GM21423 (cell line): Measurements from ENCODE around the gene GABRB3.

Source experiments
- ATAC-seq: cut with Tn5 transposase; IDR thresholded peaks from one replicate; pipeline ENCODE4 v1.9.1; 2021; ENCODE audit warnings: mild to moderate bottlenecking, moderate library complexity; ENCODE audit not compliant: unreplicated experiment

The GABRB3 gene

DNA sequence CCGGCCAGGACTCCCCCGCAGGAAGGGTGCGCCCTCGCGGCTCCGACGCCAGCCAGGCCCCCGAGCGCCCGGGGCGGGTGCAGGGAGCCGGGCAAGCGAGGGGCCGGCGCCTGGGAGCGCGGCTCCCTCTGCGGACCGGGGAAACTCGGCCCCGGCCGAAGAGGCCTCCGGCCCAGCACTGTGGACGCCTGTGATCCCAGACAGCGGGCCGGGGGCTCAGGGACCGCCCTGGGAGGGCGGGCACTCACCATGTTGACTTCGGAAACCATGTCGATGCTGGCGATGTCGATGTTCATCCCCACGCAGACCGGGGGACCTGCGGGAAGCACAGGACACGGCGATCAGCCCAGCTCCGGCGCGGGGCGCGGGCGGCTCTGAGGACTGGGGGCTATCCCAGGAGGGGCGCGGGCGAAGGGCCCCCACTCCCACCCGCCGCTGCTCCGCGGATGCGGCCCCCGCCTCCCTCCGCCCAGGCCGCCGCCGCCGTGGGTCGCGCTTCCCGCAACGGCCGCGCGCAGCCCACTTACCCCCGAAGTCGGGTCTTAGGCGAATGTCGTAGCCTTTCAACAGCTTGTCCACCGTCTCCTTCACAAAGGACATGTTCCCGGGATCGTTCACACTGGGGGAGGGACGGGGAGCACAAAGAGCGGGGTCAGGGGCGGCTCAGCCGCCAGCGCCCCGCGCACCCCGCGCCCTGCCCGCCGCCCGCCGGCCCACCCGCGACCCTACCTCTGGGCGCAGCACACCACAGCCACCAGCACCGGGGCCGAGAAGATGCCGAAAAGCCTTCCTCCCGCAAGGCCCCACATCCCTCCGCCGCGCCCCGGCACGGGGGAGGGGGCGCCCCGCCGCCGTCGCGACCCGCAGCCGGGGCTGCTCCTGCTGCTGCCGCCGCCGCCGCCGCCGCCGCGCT lies at the start of gene GABRB3:
Gene GABRB3 (minus strand): TSS at position 913 of the 913 bp plus-strand sequence.
- no peak for ATAC-seq

DNA sequence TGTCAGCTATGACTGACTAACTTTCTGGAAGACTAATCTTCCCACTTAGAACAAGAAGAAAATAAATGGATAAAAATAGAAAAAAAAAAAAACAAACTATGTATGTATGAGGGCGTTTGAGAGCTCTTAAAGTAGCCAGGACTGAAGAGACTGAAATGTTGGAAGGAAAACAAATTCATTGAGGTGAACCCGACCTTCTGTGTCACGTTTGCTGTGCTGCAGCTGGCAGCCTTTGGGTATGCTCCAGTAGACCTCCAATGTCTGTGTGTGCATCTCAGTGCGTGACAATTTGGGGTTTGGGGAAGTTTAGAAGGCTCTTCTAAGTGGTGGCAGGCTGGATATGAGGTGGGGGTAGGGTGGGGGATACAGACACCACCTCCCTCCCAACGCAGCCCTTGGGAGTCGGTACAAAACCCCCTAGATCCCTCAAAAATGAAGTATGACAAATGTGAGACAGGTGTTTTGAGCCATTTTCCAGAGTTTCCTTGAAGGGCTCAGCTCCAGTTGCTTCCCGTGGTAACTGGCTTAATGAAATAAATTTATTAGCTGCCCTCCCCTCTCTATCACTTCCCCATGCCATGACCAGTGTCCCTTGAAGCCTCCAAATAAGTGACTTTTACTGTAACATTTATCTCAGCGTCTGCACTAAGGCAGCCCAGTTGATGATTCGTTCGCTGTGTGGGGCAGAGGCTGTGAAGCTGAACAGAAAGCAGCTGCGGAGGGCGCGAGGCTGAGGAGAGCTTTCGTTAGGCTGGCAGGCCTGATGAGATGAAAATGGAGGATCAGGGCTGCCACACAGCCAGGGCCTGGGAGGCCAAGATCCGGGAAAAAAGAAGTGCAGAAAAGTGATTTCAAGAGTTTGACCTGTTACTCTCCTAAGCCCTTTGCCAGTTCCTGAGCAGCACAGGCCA lies 34.9 kb upstream of the GABRB3 start:
- no peak for ATAC-seq

DNA sequence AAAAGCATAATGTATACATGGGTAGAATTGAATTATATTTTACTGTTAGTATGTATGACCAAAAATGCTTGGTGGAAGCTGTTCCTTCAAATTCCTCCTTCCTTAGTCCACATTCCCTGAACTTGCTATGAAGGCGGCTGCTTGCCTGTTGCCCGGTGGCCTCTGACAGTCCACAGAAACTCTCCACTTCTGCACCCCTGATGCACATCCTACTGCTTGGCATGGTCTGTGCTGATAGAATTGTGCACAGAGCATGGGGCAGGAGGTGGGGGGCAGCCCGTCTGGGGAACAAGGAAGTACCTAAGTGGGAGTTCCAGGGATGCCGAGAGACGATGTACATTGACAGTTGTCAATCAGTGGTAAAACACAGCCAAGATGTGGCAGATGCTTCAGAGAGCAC lies 33.7 kb upstream of the GABRB3 start:
- ATAC-seq: no peak

GRCh38 chr15:26806151-26806550 lies 33.3 kb upstream of the GABRB3 start:
- ATAC-seq: no peak

GRCh38 chr15:26805470-26805869 lies 32.6 kb upstream of the GABRB3 start:
- ATAC-seq: no peak

DNA sequence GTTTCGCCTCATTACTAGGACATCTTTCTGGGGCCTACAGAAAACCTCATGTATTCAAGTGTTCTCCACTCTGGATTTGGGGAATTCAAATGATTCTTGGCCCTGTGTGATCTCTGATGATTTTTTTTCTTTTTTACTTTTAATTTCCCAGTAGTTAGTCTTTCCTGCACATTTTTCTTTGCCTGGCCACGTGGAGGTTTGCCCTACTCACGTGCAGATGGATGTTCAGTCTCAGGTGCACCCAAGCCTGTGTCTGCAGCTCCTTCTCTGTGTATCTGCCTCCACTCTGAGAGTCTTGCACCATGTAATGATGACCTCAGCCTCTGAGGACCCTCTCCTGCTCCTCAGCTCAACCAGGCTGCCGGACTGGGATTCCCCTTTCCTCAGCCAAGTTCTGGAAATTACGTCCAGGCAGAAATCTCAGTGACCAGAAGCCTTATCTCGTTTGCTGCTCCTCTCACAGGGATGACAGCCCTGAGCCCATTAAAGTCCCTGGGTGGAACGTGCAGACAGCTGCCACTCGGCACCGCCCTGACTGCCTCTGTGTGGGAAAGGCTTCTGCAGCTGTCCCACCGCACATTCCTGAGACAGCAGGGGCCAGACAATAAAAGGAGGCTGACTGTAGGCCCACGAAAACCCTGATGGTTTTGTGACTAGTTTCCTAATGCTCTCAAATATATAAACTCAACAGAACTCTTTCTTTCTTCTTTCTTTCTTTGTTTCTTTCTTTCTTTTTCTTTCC lies 31.4 kb upstream of the GABRB3 start:
- ATAC-seq: no peak

DNA sequence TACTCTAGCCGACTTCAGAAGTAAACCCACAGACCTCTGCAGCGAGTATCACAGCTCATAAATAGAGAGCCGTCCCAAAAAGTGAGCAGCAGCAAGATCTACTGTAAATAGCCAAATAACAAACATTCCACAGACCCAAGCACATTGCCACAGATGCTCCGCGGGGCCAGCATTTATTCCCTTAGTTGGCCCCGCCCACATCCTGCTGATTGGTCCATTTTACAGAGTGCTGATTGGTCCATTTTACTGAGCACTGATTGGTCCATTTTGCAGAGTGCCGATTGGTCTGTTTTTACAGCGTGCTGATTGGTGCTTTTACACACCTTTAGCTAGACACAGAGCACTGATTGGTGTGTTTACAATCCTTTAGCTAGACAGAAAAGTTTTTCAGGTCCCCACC lies 17.3 kb upstream of the GABRB3 start:
- ATAC-seq: no peak

GRCh38 chr15:26781816-26782215 lies 8.9 kb upstream of the GABRB3 start:
- ATAC-seq: no peak

DNA sequence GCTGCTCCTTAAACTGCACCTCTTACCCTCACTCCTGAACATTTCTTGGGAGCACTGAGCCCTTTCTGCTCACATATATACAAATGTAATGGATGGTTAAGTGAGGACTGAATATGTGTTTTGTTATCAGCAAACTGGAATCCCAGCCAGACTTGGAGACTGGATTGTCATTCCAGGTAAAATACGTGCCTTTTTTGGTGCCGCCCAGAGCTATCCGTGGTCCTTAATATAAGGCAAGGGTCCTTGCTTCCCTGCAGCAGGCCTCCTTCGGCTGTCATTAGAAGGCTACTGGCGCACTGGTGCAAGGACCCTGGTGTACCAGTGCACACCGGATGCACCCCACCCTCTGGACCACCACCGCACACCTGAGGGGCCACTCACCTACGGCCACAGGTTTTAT lies 1.1 kb upstream of the GABRB3 start:
- ATAC-seq: no peak

DNA sequence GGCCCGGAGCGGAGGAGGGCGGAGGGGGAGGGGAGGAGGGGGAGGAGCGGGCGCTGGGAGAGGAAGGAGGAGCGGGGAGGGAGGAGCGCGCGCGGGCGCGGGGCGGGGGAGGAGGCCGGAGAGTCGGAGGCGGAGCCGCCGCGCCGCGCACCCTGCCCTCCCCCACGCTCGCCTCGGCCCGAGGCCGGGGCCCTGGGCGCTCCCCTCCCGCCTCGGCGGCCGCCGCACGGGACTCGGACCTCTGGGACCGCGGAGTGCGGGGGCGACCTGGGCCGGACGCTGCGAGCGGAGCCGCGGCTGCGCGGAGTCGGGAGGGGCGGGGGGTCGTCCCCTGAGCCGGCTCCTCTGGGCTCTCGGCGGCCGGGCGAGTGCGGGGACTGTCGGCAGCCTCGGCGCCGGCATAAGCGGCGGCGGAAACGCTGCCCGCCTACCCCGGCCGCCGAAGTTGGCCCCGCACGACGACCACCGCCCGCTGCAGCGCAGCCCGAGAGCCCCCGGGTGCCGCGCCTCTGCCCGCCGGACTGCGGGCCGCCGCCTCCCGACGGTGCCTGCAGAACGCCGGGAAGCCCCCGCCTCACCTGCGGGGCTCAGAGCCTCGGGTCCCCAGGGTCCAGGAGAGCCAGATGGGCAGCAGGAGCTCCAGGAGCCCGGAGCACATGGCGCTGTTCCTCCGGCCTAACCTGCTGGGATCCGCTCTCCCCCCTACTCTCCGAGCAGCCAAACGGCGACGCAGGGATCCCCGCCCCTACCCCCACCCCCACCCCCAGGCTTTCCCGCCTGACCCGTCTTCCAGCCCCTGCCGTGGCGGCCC lies 406 bp upstream of the GABRB3 start:
- no peak for ATAC-seq

DNA sequence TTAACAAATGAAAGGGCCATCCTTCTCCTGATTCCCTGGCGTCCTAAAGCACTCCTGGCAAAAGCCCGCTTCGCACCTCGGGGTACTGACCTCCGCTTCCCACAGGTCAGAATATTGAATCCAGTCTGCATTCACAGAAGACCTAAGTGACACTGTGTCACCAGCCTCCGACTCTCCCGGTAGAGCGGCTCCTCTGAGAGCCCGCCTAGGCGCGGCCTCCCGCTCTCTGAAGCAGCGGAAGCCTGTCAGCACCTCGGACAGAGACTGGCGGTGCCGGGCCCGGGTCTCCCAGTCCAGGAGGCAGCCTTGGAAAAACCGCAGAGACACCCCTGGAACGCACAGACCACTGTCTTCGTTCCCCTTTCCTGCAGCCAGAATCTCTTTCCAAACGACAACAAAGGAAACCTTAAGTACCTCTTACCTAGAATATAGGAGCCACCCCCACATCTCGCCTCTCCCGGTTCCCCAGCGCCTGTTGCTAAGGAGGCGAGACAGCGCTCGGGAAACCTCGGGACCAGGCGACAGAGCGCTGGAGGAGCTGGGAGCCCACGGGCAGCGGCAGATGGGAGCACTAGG lies 1.2 kb downstream of the GABRB3 start:
- no peak for ATAC-seq

GRCh38 chr15:26771168-26771567 lies 1.7 kb downstream of the GABRB3 start:
- ATAC-seq: no peak

GRCh38 chr15:26767169-26767670 lies 5.6 kb downstream of the GABRB3 start:
- ATAC-seq: no peak

- no peak for ATAC-seq
These were observed 6.6 kb downstream of the GABRB3 start for GRCh38 chr15:26766262-26766661.

GRCh38 chr15:26759986-26760385 lies 12.9 kb downstream of the GABRB3 start:
- no peak for ATAC-seq

DNA sequence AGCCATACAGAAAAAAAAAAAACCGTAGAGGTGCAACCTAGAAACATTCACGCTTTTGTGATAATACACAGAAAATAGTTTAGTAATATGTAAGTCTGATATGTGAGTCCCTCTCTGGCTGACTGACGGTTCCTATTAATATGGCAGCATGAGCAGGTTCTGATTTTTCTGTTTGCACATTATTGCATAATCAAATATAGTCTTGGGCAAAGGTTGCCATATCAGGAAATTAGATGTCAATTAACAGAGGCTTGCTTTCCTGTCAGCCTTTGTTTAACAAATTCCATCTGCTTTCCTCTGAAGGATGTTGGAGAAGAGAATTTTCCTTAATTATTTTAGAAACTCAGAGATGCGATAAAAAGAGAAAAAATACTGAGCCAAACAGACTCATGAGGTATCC lies 14.8 kb downstream of the GABRB3 start:
- no peak for ATAC-seq

DNA sequence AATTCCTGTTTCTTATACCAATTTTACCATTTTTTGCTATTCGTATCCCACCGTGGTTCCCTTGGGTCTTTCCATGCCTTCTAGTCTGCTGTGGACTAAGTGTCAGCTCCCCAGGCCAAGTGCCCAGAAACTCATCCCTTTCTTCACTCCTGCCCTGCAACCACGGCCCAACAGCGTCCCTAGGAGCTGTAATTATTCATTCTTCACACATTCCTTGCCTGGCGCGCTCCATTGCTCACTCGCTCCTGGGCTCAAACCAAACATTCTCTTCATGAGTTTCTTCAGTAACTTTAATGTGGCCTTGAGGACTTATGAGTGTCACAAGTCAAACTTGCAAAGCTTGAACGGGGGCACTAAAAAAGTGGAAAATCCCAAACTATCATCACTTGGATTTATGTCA lies 15.7 kb downstream of the GABRB3 start:
- no peak for ATAC-seq

GRCh38 chr15:26744894-26745293 lies 28.0 kb downstream of the GABRB3 start:
- no peak for ATAC-seq

- ATAC-seq: no peak
These were observed 33.1 kb downstream of the GABRB3 start for GRCh38 chr15:26739791-26740190.

DNA sequence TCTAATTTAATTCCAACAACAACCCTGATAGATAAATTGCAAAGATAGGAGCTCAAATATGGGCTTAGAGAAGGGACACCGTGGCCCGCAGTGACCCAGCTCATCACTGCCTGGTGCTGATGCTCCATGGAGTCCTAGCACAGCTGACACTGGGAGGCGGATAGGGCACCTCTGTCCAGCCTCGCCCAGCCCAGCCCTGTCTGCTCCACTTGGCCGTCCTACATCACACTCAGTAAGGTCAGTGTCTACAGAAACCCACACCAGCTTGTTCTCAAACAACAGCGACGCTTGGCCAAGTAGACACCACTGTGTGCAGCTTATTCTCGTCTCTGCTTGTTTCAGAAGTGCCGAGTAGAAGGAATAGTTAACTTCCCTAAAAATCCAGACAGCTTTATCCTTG lies 33.9 kb downstream of the GABRB3 start:
- no peak for ATAC-seq
